HG02840 (cell line): Measurements from ENCODE around the gene CRYZL1.

Experiments
- ATAC-seq: cut with Tn5 transposase; IDR thresholded peaks from one replicate; pipeline ENCODE4 v1.9.1; 2021; ENCODE audit warnings: mild to moderate bottlenecking, moderate library complexity, moderate number of reproducible peaks; ENCODE audit not compliant: unreplicated experiment, low FRiP score

Gene CRYZL1

DNA sequence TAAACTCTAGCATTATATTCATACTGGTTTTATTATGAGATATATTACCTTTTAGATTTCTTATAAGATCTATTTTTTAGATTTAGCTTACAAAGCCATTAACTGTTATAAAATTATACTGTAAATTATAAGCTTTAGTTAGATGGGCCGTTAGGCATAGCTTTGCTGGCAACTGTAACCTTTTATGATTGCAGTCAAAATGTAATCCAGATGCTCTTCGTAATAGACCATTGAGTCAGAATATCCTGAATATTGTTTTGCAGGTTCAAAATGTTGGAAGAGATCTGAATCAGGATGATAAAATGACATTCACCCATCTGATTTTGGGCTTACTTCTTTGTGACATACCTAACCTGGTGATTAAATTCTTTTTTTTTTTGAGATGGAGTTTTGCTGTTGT, 21.7 kb upstream of the CRYZL1 start:
- no peak for ATAC-seq

DNA sequence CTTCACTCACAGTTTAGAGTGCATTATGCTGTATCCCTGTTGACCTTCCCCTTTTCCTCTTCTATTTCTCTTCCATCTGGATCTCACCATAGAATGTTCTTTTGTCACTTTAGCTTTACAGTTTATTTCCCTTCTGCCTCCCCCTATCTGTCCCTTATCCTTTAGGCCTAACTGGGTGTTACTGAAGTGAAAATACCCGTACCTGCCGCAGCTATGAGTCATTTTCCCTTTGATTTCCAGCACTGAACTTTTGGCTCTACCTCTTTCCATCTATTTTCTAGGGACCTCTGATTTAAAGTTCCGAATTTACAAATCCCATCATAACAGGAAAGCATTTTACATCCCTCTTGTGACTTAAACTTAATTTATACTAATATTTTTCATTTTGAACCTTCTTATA, 20.5 kb upstream of the CRYZL1 start:
- ATAC-seq = no peak

DNA sequence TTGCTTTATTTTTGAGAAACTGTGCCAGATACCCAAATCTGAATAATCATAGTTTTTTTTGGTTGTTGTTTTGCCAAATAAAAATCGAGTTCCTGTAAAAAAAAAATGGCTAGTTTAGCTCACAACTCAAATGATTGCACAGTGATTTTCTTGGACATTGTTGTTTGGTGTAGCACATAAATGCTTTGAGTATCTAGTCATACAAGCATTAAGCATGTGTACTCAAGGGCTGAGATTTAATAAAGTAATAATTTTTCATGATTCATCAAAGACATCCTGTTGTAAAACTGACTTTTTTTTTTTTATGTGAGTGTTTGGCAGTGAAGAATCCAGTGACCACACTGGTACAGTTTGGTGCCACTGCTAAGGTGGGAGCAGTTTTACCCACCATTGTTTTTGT, 19.6 kb upstream of the CRYZL1 start:
- no peak for ATAC-seq

DNA sequence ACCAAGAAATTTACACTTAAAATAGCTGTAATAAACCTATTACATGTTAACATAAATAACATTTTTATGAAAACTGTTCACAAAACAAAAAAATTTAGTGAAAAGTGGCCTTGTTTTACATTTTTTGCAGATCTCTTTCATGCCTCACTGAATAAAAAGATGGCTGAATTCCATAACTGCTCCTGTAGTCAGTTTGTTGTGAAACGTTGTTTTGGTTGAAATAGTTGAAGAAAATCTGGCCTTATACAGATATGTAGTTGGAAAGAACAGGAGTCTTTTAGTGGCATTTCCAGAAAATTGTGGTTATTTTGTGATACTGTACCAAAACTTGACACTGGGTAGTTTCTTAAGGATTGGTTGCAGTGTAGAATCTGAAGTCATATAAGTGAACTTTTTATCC, 18.9 kb upstream of the CRYZL1 start:
- ATAC-seq = no peak

DNA sequence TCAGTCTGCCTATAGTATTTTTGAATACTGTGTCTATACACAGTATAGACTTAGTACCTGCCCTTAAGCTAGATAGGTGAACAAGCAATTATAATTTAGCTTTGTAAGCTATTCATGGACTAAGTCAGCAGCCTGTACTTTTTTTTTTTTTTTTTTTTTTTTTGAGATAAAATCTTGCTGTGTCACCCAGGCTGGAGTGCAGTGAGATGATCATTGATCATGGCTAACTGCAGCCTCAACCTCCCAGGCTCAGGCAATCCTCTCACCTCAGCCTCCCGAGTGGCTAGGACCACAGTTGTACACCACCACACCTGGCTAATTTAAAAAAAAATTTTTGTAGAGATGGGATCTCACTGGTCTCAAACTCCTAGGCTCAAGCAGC, 18.0 kb upstream of the CRYZL1 start:
- no peak for ATAC-seq

DNA sequence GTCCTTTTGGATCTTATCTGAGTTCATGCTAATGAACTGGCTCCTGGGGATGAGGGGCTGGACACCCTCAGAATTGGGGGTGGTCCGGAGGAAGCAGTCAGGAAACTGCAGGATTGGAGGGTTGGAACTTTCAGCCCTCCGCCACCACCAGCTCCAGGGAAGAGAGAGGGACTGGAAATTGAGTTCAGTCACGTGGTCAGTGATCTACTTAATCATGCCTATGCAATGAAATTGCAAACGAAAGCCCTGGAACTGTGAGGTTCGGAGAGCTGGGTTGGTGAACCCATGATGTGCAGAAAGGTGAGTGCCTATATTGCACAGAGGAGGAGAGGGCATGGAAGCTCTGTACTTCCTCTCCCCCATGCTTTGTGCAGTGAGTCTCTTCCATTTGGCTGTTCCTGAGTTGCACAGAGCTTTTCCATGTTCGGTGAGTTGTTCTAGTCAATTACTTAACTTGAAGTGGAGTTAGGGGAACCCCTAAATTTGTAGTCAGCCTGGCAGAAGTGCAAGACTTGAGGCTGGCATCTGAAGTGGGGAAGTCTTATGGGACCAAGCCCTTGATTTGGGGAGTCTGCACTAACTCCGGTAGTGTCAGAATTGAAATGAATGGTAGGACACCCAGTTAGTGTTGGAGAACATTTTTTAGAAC, 17.5 kb upstream of the CRYZL1 start:
- ATAC-seq = no peak

DNA sequence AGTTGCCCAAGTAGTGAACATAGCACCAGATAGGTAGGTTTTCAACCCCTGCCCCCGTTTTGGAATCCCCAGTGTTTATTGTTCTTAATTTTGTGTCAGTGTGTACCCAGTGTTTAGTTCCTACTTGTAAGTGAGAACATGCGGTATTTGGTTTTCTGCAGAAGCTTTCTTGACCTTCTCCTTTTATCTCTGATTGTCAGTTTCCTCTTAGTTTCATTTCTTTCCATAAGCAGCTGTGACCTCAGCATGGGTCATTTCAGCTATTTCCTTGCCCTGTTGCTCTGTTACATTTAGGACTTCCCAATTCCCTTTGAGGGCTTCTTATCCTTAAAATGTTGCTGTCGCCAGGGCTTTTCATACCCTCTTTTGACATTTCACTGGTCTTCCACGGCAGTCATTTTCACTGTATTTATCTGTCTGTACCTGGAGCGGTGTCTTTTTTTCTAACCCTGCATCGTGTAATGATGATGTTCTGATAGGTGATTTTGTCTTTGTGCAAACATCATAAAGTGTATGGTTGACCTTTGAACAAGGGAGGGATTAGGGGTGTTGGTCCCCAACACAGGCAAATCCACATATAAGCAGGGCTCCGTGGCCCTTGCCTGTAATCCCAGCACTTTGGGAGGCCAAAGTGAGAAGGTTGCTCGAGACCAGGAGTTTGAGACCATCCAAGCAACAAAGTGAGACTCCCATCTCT, 15.7 kb upstream of the CRYZL1 start:
- ATAC-seq = no peak

DNA sequence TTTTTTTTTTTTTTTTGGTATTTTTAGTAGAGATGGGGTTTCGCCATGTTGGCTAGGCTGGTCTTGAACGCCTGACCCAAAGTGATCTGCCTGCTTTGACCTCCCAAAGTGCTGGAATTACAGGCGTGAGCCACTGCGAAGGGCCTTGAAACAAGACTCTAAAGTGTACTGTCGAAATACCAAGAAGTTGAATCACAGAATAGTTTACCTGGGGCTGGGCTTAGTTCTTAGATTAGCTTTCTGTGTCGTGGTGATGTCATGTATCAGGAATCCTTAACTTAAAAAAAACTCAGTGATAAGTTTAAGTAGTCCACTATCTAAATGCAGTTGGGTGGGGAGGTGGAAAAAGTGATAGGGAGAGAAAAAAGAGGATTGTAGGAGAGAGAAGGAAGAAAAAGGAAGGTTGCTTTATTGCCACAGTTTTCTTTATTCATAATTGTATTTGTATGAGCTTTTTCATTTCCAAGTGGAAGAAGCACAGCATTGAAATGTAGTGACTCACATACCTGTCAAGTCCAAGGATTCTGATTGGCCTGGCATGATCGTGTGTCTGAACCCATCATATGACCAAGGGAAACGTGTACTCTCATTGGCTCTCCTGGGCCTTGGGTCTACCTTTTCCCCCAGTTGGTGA, 14.2 kb upstream of the CRYZL1 start:
- no peak for ATAC-seq

DNA sequence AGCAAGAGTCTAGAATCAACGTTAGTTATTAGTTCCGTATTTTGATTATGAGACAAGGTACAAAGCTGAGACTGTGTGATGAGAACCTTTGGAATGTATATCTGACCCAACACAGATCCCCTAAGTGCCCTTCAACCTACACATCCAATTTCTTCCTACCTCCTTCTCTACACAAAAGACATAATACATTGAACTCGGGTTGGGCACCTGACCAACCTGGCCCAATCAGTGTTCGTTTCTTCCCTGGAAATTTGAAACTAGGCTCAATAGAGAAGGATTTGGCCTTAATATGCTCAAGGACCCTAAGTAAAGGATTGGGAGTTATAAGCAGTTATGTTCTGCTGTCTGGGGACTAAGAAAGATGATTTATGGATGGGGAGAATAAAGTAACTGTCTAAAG, 12.9 kb upstream of the CRYZL1 start:
- ATAC-seq = no peak

DNA sequence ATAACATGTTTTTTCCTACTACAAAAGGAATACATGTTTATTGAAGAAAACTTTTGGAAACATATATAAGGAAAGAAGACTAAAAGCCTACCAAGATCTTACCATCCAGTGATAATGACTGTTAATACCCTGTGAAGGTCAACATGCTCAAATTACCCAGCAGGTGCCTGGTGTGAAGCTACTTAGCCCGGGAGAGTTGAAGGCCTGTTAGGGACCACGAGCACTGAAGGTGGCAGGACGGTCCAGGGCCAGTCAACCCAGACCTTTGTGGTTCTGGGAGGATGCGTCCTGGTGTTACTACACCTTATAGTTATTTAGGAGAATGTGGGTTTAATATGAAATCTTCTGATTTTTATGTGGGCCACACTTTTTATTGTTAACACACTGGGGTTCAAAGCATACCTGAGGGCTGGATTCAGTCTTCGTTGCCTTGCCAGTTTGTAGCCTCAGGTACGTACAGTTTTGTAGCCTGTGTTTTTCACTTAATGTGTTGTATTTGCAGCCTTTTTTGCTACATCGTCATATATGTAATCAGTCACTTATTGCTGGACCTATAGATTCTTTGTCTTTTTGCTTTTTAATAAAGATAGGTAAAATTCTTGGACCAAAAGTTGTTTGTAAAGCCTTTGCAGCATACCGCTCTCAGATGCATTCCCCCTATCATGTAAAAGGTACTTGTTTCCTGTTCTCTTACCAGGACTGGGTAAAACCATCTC, 10.6 kb upstream of the CRYZL1 start:
- no peak for ATAC-seq

DNA sequence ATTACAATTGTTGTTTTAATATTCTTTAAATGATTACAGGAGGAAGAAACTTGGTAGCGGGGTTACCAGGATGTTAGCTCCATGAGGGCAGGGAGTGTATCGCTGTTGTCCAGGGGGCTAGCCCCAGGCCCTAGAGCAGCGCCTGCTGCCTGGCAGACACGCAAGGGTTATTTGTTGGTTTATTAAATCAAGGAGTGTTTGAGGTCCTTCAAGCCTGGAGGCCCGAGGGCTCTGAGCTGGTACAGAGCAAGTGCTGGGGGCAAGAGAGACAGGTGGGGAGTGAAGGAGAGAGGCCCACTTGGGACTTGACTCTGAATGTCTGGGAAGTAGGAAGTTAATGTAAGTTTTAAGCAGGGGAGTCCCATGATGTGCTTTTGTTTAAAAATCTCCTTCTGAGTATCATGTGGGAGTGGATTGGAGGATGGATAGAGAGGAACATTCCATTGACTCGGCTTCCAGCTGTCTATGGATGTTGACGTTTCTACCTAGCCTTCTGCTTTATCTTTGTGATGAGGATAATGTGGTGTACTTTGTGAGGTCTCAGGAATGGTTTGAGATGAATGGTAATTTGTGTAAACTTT, 9.5 kb upstream of the CRYZL1 start:
- no peak for ATAC-seq

DNA sequence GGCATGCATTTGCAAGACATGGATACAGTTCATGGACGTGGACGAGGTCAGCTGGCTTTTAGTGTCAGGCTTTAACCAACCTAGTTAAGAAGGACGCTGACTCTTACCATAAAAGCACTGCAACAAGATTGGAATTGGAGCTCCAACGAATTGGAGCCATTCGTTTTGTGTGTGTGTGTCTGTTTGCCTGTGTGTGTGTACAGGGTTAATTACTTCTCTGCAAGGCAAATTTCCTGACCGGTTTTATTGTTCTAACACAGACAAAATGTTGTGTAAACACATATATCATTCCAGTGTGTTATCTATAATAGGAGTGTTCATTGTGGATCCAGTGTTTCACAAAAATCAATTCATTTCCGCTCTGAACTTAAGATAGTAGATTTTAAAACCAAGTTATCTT, 8.7 kb upstream of the CRYZL1 start:
- no peak for ATAC-seq

DNA sequence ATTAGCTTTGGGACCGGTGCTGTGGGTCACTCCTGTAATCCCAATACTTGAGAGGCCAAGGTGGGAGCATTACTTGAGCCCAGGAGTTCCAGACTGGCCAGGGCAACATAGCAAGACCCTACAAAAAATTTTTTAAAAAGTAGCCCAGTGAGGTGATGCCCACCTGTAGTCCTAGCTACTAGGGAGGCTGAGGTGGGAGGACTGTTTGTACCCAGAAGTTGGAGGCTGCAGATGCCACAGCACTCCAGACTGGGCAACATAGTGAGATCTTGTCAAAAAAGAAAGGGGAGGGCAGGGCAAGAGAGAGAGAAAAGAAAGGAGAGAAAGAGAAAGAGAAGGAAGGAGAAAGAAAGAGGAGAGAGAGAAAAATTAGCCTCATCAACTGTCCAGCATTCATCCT, 7.0 kb upstream of the CRYZL1 start:
- ATAC-seq = no peak

DNA sequence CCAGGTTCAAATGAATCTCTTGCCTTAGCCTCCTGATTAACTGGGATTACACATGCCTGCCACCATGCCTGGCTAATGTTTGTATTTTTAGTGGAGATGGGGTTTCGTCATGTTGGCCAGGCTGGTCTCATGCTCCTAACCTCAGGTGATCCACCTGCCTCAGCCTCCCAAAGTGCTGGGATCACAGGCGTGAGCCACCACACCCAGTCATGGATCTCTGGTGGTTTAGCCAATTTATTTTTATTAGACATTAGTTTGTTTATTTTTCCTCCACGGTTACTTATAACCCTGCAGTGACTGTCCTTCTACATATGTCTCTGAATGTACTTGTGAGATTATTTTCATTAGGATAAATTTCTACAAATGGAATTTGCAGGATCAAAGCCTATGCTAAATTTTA, 6.0 kb upstream of the CRYZL1 start:
- ATAC-seq = no peak

DNA sequence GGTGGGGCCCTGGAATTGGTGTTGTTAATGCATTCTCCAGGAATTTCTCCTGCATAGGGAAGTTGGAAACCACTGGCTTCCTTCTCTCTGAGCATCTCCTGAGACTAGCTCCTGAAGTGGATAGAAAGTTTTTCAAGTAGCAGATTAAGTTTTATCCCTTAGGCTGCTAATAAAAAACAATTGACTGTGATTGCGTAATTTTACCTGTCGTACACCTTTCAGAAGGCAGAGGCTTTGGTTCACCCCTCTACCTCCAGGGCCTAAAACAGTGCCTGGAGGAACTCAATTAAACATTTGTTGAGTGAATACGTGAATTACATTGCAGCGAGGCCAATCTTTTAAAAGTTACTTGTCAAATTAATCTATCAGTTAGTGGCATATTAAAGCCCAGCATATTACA, 4.2 kb upstream of the CRYZL1 start:
- ATAC-seq = no peak

DNA sequence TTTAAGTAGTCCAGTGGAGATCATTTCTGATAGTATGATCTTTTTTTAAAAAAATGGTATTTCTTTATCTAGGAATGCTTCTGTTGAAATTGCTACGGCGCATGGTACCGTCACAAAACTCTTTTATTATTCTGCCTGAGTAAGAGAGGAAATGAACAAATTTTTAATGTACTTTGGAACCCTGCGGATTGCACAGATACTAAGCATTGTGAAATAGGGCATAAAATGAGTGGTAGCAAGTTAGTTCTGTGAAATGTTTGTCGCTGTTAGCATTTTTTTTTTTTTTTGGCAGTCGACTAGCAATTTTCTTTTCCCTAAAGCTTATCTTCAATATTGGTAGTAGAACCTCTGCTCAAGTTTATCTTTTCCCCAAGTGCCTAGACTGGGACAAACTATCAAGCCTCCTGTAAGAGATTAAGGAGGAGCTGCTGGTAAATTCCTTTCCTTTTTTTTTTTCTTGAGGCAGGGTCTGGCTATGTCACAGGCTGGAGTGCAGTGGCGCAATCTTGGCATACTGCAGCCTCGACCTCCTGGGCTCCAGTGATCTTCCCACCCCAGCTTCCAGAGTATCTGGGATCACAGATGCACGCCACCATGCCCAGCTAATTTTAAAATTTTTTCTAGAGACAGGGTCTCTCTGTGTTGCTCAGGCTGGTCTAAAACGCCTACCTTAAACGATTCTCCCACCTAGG, 3.0 kb upstream of the CRYZL1 start:
- ATAC-seq = no peak

DNA sequence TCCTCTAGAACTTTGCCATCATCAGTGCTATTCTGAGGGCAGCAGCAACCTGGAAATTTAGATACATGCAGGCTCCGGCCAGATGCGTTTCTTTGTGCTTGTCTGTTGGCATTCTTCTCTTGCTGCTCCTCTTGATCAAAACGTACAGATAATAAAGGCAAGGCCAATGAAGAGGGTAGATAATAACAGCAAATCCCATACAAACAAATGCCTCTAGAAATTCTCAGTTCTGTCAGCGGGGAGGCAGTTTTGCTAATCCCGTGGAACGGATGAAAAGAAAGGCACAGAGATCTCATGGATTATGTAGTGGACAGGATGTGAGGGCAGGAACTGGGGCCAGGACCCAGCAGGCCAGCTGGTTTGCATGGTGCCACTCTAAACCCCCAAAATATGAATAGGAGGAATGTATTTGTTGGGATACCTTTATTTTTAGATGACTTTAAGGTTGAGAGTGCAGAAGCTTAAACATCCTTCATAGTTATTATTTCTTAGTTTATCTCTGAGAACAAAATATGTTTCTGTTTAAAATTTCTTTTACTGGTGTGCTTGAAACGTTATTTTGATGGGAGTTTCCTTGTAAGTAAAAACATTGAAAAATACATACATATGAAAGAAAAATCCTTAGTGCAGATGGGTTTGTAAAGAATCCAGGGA, 2.2 kb upstream of the CRYZL1 start:
- no peak for ATAC-seq

DNA sequence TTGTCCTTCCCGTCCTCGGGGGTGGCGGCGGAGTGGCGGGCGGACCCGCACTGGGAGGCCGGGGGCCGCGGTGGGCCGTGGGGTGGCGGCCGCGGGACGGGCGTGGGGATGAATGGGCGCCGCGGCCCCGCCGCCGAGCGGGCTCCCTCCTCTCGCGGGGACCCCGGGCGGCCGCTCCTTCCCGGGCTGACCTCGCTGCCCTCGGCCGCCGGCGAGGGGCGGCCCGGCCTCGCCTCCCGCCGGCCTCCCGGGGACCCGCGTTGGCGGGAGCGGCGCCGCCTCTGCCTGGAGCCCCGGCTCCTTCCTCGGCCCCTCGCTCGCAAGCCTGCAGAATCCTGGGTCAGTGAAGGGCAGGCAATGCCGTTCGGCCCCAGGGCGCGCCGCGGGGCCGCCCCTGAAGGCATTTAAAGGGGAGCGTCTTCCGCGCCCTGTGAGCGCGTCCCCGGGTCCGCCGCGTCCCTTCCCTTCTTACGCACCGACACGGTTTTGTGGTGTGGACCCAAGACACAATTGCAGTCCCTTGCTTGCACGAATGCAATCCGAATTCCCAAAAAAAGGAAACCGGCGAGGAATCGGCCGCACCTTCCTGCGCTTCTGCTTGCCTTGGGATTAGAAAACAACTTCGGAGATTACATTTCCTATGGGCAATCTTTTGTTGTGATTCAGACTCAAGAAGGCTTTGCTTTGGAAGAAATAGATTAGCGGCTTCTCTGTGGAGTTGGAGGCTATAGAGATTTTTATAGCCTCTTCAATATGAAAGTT, 1.5 kb upstream of the CRYZL1 start:
- no peak for ATAC-seq
